DND-41 (cell line): ENCODE data around the gene CIRBP.

Experiments used
- ATAC-seq: fragments of 200-7000 bp; cut with Tn5 transposase; 3 replicates; pipeline ENCODE4 v1.9.1; 2021; ENCODE audit warnings: low read depth; ENCODE audit not compliant: insufficient read depth
- DNase-seq: peaks from one replicate; pipeline ENCODE4 v3.0.0-alpha.2; 2020
- H2AFZ ChIP-seq: 2 replicates; pipeline ENCODE4 v1.6.0; 2012; ENCODE audit warnings: low read depth, low read length
- H3K27ac ChIP-seq: 2 replicates; pipeline ENCODE4 v1.5.1; 2012; ENCODE audit warnings: low read length, inconsistent platforms
- H3K27me3 ChIP-seq: fragments of 200-600 bp; sonication (generic); 2 replicates; pipeline ENCODE4 v1.6.0; 2012; ENCODE audit warnings: low read length, mild to moderate bottlenecking, inconsistent platforms; ENCODE audit not compliant: insufficient read depth, poor library complexity
- H3K36me3 ChIP-seq: 2 replicates; pipeline ENCODE4 v1.5.1; 2012; ENCODE audit warnings: low read length, inconsistent platforms; ENCODE audit not compliant: insufficient read depth
- H3K4me1 ChIP-seq: 2 replicates; pipeline ENCODE4 v1.5.1; 2012; ENCODE audit warnings: mild to moderate bottlenecking, low read length; ENCODE audit not compliant: insufficient read depth
- H3K4me2 ChIP-seq: 2 replicates; pipeline ENCODE4 v1.6.0; 2012; ENCODE audit warnings: mild to moderate bottlenecking, moderate library complexity, low read length, inconsistent platforms; ENCODE audit not compliant: insufficient read depth
- H3K4me3 ChIP-seq, 2 experiments: fragments of 200-600 bp in 1 of 2; shearing (Covaris generic) in 1 of 2; 2 replicates each; pipeline ENCODE4 v1.5.1; 2012 to 2016; ENCODE audit warnings: inconsistent platforms in 2 of 2, low read length in 2 of 2, mild to moderate bottlenecking in 2 of 2, low read depth in 1 of 2, moderate library complexity in 1 of 2
- H3K79me2 ChIP-seq: 2 replicates; pipeline ENCODE4 v1.6.0; 2012; ENCODE audit warnings: low read length, inconsistent platforms; ENCODE audit not compliant: insufficient read depth
- H3K9ac ChIP-seq: 2 replicates; pipeline ENCODE4 v1.6.0; 2012; ENCODE audit warnings: low read depth, mild to moderate bottlenecking, inconsistent platforms, low read length, moderate library complexity
- H3K9me3 ChIP-seq: 2 replicates; pipeline ENCODE4 v1.5.1; 2012; ENCODE audit warnings: low read length, moderate library complexity, mild to moderate bottlenecking, inconsistent platforms; ENCODE audit not compliant: insufficient read depth, severe bottlenecking
- H4K20me1 ChIP-seq: 2 replicates; pipeline ENCODE4 v1.6.0; 2012; ENCODE audit warnings: low read length; ENCODE audit not compliant: insufficient read depth
- CTCF ChIP-seq: IDR thresholded peaks from 2 replicates; pipeline ENCODE4 v1.5.1; 2012; ENCODE audit warnings: borderline replicate concordance, low read length, moderate library complexity, mild to moderate bottlenecking; ENCODE audit not compliant: poor library complexity, severe bottlenecking; ENCODE audit errors: extremely low read depth
- EZH2 ChIP-seq: IDR thresholded peaks from 3 replicates; pipeline ENCODE4 v1.6.1; 2012; ENCODE audit warnings: borderline replicate concordance, low read depth, mild to moderate bottlenecking, moderate library complexity, low read length, inconsistent platforms; ENCODE audit not compliant: severe bottlenecking

The CIRBP gene

GRCh38 chr19:1286487-1287353, 17.6 kb downstream of the CIRBP start:
- Histone ChIP-seq H3K4me1 (no peaks in the 10 kb centered on the region), H3K27ac (no peak overlapping the region), H3K9ac (no peak overlapping the region)

GRCh38 chr19:1287354-1288225, 18.5 kb downstream of the CIRBP start:
- H3K9ac ChIP-seq: no peak overlapping the region
- no peak overlapping the region for H2AFZ ChIP-seq
- ATAC-seq (no peak), DNase-seq (no peak)
- no peaks in the 10 kb centered on the region for H3K36me3 ChIP-seq
- H3K4me3 ChIP-seq: no peak overlapping the region
- no peaks in the 10 kb centered on the region for H3K9me3 ChIP-seq
- H4K20me1 ChIP-seq: peaks cover 3% of the 10 kb centered on the region; the same call in 1 of the 2 replicates
- H3K27ac ChIP-seq: no peak overlapping the region
- H3K79me2 ChIP-seq: no peaks in the 10 kb centered on the region
- TF ChIP-seq CTCF (no peak), EZH2 (no peak)
- no peak overlapping the region for H3K4me2 ChIP-seq
- H3K4me1 ChIP-seq: no peaks in the 10 kb centered on the region
- no peaks in the 10 kb centered on the region for H3K27me3 ChIP-seq

More at GRCh38 chr19:1286487-1287353, 17.6 kb downstream of the CIRBP start:
- DNase-seq (no peak), ATAC-seq (no peak)
- H3K4me3 ChIP-seq: no peak overlapping the region
- TF ChIP-seq EZH2 (no peak), CTCF (no peak)
- no peak overlapping the region for H2AFZ ChIP-seq
- H3K36me3 ChIP-seq: no peaks in the 10 kb centered on the region
- H3K4me2 ChIP-seq: no peak overlapping the region
- peaks cover 3% of the 10 kb centered on the region; the same call in 1 of the 2 replicates for H4K20me1 ChIP-seq
- H3K79me2 ChIP-seq: no peaks in the 10 kb centered on the region
- no peaks in the 10 kb centered on the region for H3K9me3 ChIP-seq
- no peaks in the 10 kb centered on the region for H3K27me3 ChIP-seq

- Histone ChIP-seq H3K79me2 (no peaks in the 10 kb centered on the region), H3K9ac (no peak overlapping the region), H4K20me1 (peaks cover 3% of the 10 kb centered on the region; the same call in 1 of the 2 replicates), H3K4me2 (no peak overlapping the region), H3K4me1 (no peaks in the 10 kb centered on the region), H3K27ac (no peak overlapping the region), H3K9me3 (no peaks in the 10 kb centered on the region), H3K27me3 (no peaks in the 10 kb centered on the region), H3K4me3 (no peak overlapping the region), H3K36me3 (no peaks in the 10 kb centered on the region), H2AFZ (no peak overlapping the region)
- TF ChIP-seq CTCF (no peak), EZH2 (no peak)
- DNase-seq (no peak), ATAC-seq (no peak)
These were observed 19.1 kb downstream of the CIRBP start for GRCh38 chr19:1288226-1288612.
